GM12878 (cell line): ENCODE data around the gene FAM83G.

ENCODE experiments used
- EP300 ChIP-seq, 2 experiments: fragments of 150-350 bp in 1 of 2; IDR thresholded peaks; 2 replicates each; pipeline ENCODE4 v1.6.1; 2011 to 2012; ENCODE audit warnings: low read depth in 2 of 2, low read length in 2 of 2, borderline replicate concordance in 1 of 2, improper control_type of control experiment in 1 of 2, inconsistent platforms in 1 of 2; ENCODE audit not compliant: control insufficient read depth in 1 of 2
- RELA ChIP-seq: fragments of 450-650 bp; IDR thresholded peaks from 2 replicates; pipeline ENCODE4 v1.8.0; 2014; ENCODE audit warnings: borderline replicate concordance; ENCODE audit not compliant: partially characterized antibody
- ZZZ3 ChIP-seq: IDR thresholded peaks from 2 replicates; pipeline ENCODE4 v1.6.1; 2011; ENCODE audit warnings: low read depth; ENCODE audit not compliant: control insufficient read depth, insufficient read length
- TF ChIP-seq, protein P1 (sequence below), 3 experiments: IDR thresholded peaks in 2 of 3; conservative IDR thresholded peaks in 1 of 3; 2 replicates each; pipeline ENCODE4 v1.5.1; 2011; ENCODE audit warnings: low read depth in 3 of 3, low read length in 3 of 3, mild to moderate bottlenecking in 3 of 3, control low read depth in 2 of 3, moderate library complexity in 2 of 3, inconsistent platforms in 1 of 3, mixed read lengths in 1 of 3; ENCODE audit not compliant: control insufficient read depth in 2 of 3, insufficient read depth in 1 of 3; ENCODE audit errors: extremely low read depth in 1 of 3
- TF ChIP-seq, protein P2 (sequence below): IDR thresholded peaks from 2 replicates; pipeline ENCODE4 v1.6.1; 2011; ENCODE audit warnings: low read depth, mild to moderate bottlenecking, low read length, moderate library complexity, borderline replicate concordance; ENCODE audit errors: extremely low read depth

- TF ChIP-seq EP300 (IDR thresholded peaks at IDR 0.05; ENCODE audit: borderline replicate concordance in 1 of 2, control insufficient read depth in 1 of 2, low read depth in 2 of 2, low read length in 2 of 2) (no peak), ZZZ3 (no peak), RELA (no peak)
- TF ChIP-seq, protein P1, sequence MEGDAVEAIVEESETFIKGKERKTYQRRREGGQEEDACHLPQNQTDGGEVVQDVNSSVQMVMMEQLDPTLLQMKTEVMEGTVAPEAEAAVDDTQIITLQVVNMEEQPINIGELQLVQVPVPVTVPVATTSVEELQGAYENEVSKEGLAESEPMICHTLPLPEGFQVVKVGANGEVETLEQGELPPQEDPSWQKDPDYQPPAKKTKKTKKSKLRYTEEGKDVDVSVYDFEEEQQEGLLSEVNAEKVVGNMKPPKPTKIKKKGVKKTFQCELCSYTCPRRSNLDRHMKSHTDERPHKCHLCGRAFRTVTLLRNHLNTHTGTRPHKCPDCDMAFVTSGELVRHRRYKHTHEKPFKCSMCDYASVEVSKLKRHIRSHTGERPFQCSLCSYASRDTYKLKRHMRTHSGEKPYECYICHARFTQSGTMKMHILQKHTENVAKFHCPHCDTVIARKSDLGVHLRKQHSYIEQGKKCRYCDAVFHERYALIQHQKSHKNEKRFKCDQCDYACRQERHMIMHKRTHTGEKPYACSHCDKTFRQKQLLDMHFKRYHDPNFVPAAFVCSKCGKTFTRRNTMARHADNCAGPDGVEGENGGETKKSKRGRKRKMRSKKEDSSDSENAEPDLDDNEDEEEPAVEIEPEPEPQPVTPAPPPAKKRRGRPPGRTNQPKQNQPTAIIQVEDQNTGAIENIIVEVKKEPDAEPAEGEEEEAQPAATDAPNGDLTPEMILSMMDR (IDR thresholded peaks at IDR 0.05 in 2 of 3, conservative IDR thresholded peaks at IDR 0.05 in 1 of 3; ENCODE audit: control insufficient read depth in 2 of 3, extremely low read depth in 1 of 3, insufficient read depth in 1 of 3, low read depth in 3 of 3, low read length in 3 of 3) = peak in 2 of 3 experiments; percentile 14 to 29; a peak in 1 of 6 replicates
- TF ChIP-seq, protein P2, sequence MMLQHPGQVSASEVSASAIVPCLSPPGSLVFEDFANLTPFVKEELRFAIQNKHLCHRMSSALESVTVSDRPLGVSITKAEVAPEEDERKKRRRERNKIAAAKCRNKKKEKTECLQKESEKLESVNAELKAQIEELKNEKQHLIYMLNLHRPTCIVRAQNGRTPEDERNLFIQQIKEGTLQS = no peak
Observed at GRCh38 chr17:18928628-18929125, 75.9 kb downstream of the FAM83G start.
